GM23248 (cell line): ENCODE results near the gene ARHGAP25.

ENCODE experiments used
- EZH2 ChIP-seq: fragments of 200-600 bp; sonication (generic); IDR thresholded peaks from 2 replicates; pipeline ENCODE4 v1.6.1; 2018; ENCODE audit warnings: antibody characterized with exemption, mild to moderate bottlenecking; ENCODE audit not compliant: insufficient read depth, poor library complexity, severe bottlenecking
- EZH2phosphoT487 ChIP-seq: fragments of 200-600 bp; sonication (generic); IDR thresholded peaks from 2 replicates; pipeline ENCODE4 v1.6.1; 2018; ENCODE audit warnings: antibody characterized with exemption, moderate library complexity, mild to moderate bottlenecking, low read depth; ENCODE audit not compliant: insufficient read depth

DNA sequence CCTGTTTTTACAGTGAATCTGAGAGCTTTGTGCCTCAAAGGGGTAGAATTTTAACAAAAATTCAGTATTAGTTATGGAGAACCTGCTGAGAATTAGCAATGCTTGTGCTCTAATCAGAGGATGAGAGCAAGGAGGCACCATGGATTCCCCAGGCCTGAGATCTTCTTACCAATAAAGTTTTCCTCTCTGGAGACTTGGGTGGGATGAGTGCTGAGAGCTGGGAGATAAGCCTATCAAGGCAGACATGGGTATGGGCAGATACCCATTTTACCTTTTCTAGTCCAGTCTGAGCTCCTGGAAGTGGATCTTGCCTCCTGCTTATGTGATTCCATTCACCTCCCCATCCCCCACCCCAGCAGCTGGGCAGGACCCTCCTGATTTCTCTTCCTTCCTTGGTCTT, 82.7 kb downstream of the ARHGAP25 start:
- TF ChIP-seq EZH2 = no peak
- TF ChIP-seq EZH2phosphoT487 = no peak
